WERI-Rb-1 (cell line): Measurements from ENCODE around the gene HMCN2.

ENCODE experiments used
- DNase-seq: peaks from one replicate; pipeline ENCODE4 v3.0.0-alpha.2; 2020
- H3K27ac ChIP-seq: fragments of 250-450 bp; sonication (Bioruptor Pico); 2 replicates; pipeline ENCODE4 v1.5.1; 2020; ENCODE audit warnings: mild to moderate bottlenecking, moderate library complexity
- H3K27me3 ChIP-seq: fragments of 250-450 bp; sonication (Bioruptor Pico); 2 replicates; pipeline ENCODE4 v1.5.1; 2021; ENCODE audit warnings: mild to moderate bottlenecking, low read depth, moderate library complexity; ENCODE audit not compliant: insufficient read depth, severe bottlenecking
- H3K36me3 ChIP-seq: fragments of 250-450 bp; sonication (Bioruptor Pico); 2 replicates; pipeline ENCODE4 v1.5.1; 2020; ENCODE audit warnings: mild to moderate bottlenecking, moderate library complexity
- H3K4me3 ChIP-seq: 2 replicates; pipeline ENCODE4 v1.5.1; 2011; ENCODE audit warnings: low read depth, mild to moderate bottlenecking, control low read depth, low read length
- H3K9me3 ChIP-seq: fragments of 250-450 bp; sonication (Bioruptor Pico); 2 replicates; pipeline ENCODE4 v1.5.1; 2021; ENCODE audit warnings: mild to moderate bottlenecking, moderate library complexity; ENCODE audit not compliant: severe bottlenecking
- TF ChIP-seq, protein P1 (sequence below): IDR thresholded peaks from 2 replicates; pipeline ENCODE4 v1.5.1; 2011; ENCODE audit warnings: low read depth, mild to moderate bottlenecking, control low read depth, inconsistent platforms, low read length

HMCN2 gene

DNA sequence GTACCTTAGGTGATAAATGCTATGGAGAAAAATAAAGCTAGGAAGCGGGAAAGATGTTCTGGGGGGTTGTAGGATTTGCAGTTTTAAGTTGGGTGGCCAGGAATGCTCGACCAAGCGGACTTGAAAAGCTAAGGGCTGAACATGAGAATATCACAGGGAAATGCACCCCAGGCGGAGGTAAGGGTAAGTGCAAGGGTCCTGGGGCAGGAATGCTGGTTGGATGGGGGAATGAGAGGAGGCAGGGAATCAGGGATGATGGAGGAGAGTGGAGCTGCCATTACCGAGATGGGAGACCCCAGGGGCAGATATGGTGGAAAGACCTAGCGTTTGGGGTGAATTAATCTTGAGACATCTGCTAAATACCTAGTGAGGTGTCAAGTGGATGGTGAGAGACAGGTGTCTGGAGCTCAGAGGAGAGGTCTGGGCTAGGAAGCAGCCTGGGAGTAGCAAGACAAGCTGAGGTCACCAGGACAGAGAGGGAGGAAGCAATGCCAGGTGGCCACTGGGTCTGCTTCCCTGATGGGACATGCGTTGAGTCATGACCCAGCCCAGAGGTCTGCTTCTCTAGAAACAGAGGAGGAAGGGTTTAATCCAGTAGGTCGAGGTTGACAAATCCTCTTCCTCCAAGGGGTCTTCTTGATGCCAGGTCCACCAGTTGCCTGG, 101.5 kb downstream of the HMCN2 start:
- Histone ChIP-seq H3K4me3 (no peak overlapping the region), H3K9me3 (no peaks in the 10 kb centered on the region), H3K36me3 (no peaks in the 10 kb centered on the region), H3K27me3 (no peaks in the 10 kb centered on the region), H3K27ac (no peak overlapping the region)
- DNase-seq, result no peak
- TF ChIP-seq, protein P1, sequence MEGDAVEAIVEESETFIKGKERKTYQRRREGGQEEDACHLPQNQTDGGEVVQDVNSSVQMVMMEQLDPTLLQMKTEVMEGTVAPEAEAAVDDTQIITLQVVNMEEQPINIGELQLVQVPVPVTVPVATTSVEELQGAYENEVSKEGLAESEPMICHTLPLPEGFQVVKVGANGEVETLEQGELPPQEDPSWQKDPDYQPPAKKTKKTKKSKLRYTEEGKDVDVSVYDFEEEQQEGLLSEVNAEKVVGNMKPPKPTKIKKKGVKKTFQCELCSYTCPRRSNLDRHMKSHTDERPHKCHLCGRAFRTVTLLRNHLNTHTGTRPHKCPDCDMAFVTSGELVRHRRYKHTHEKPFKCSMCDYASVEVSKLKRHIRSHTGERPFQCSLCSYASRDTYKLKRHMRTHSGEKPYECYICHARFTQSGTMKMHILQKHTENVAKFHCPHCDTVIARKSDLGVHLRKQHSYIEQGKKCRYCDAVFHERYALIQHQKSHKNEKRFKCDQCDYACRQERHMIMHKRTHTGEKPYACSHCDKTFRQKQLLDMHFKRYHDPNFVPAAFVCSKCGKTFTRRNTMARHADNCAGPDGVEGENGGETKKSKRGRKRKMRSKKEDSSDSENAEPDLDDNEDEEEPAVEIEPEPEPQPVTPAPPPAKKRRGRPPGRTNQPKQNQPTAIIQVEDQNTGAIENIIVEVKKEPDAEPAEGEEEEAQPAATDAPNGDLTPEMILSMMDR, result no peak

DNA sequence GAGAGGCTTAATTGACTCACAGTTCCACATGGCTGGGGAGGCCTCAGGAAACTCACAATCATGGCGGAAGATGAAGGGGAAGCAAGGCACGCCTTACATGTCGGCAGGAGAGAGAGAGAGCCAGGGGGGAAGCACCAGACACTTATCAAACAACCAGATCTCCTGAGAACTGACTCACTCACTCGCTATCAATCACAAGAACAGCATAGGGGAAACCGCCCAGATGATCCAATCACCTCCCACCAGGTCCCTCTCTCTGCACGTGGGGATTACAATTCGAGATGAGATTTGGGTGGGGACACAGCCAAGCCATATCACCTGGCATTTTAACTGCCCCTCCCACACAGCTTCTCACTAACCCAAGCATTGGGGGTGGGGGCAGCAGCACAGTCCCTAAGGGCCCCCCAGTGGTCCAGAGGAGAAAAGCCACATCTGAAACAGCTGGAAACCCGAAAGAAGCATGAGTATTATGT, 103.1 kb downstream of the HMCN2 start:
- DNase-seq, result no peak
- H3K9me3 ChIP-seq, result no peaks in the 10 kb centered on the region
- no peaks in the 10 kb centered on the region for H3K36me3 ChIP-seq
- no peak overlapping the region for H3K4me3 ChIP-seq
- no peaks in the 10 kb centered on the region for H3K27me3 ChIP-seq
- no peak overlapping the region for H3K27ac ChIP-seq
- TF ChIP-seq, protein P1, result peak; percentile 7; the same call in 1 of the 2 replicates

DNA sequence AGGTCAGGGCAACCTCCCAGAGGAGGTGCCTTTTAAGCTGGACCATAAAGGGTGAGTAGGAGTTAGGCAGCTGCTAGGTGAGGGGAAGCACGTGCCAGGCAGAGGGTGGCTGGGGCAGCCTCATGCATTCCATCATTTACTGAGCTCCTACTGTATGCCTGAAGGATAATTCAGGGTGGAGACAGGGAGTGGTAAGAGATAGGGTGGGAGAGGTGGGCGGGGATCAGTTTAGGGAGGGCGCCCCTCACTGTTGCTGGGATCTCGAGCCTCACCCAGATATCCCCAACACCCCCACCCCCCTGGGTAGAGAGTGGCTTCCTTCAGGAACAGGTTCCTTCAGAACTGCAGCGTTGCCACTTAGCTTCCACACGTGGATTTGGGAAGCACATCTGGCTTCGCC, 104.7 kb downstream of the HMCN2 start:
- TF ChIP-seq, protein P1, result no peak
- Histone ChIP-seq H3K4me3 (no peak overlapping the region), H3K27me3 (no peaks in the 10 kb centered on the region), H3K9me3 (no peaks in the 10 kb centered on the region), H3K36me3 (no peaks in the 10 kb centered on the region), H3K27ac (no peak overlapping the region)
- no peak for DNase-seq

DNA sequence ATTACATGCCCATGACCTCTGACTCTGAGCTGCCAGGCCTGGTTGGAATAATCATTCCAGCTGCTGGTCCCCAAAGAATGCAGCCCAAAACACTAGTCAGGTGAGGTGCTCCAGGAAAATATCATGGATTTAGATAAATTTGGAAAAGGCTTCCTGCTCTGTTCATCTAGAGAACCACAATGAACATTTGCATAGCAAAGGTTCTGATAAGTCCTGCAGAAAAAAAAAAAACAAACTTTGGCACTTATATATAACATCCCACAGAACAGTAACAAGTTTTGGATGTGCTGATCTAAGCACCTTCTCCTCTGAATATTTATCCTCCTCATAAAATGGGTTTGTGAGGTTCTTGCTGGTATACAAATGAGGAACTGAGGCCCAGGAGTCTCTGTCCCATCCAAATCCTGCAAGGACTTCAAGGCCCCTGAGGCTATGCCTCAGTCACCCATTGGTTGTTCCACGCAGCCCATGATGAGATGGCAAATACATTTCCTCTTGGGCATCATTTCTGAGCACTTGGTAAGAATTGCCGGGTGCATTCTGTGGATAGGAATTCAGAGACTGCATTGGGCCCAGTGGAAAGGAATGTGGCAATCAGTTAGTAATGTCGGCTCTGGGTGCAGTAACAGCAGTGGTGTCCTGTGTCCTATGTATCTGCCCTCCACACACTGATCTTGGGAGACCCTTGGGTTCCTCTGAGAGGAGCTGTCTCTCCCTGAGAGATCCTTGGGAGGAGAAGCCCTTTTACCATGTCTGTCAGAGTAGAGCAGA, 105.8 kb downstream of the HMCN2 start:
- TF ChIP-seq, protein P1, result no peak
- Histone ChIP-seq H3K9me3 (no peaks in the 10 kb centered on the region), H3K27ac (no peak overlapping the region), H3K27me3 (no peaks in the 10 kb centered on the region), H3K4me3 (no peak overlapping the region), H3K36me3 (no peaks in the 10 kb centered on the region)
- no peak for DNase-seq

DNA sequence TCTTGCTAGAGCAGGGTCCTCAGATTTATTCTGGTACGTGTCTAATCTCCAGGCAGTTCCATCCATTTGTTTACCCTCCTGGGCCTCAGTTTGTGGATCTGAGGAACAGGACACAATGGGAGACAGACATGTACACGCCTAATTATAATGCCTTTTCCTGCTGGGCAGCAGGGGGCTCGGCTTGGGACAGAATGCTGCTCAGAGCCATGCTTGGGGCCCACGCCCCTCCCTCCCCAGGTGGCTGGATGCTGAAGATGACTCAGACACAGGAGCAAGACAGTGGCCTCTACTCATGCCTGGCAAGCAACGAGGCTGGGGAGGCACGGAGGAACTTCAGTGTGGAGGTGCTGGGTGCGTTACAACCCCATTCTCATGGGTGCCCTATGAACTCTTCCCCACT, 106.5 kb downstream of the HMCN2 start:
- H3K27ac ChIP-seq, result no peak overlapping the region
- TF ChIP-seq, protein P1, result no peak
- H3K4me3 ChIP-seq, result no peak overlapping the region
- H3K9me3 ChIP-seq, result no peaks in the 10 kb centered on the region
- DNase-seq, result no peak
- no peaks in the 10 kb centered on the region for H3K27me3 ChIP-seq
- H3K36me3 ChIP-seq, result no peaks in the 10 kb centered on the region
